Mesendoderm (in vitro differentiated cells): ENCODE results near the gene ROBO3.

Source experiments
- DNase-seq: peaks from one replicate; pipeline ENCODE4 v3.0.0; 2013
- H2AK5ac ChIP-seq: 2 replicates; pipeline ENCODE4 v1.6.1; 2013; ENCODE audit warnings: low read length, inconsistent platforms
- H2BK120ac ChIP-seq: 2 replicates; pipeline ENCODE4 v1.6.1; 2013; ENCODE audit warnings: low read depth, mild to moderate bottlenecking, low read length, moderate library complexity, mixed read lengths
- H2BK15ac ChIP-seq: replicated peaks from 2 replicates; pipeline ENCODE4 v1.6.1; 2013; ENCODE audit warnings: low read depth, mild to moderate bottlenecking, moderate library complexity
- H2BK5ac ChIP-seq: 2 replicates; pipeline ENCODE4 v1.6.1; 2013; ENCODE audit warnings: low read length, inconsistent platforms
- H3K18ac ChIP-seq: 2 replicates; pipeline ENCODE4 v1.6.1; 2013; ENCODE audit warnings: mild to moderate bottlenecking, low read length, mixed read lengths
- H3K23ac ChIP-seq: one replicate; pipeline ENCODE4 v1.6.1; 2013; ENCODE audit warnings: low read length
- H3K27ac ChIP-seq: 2 replicates; pipeline ENCODE4 v1.5.1; 2013; ENCODE audit warnings: low read depth, mild to moderate bottlenecking, inconsistent platforms, low read length, moderate library complexity
- H3K27me3 ChIP-seq: 2 replicates; pipeline ENCODE4 v1.6.1; 2013; ENCODE audit warnings: low read length, control low read depth, mild to moderate bottlenecking, inconsistent platforms; ENCODE audit not compliant: insufficient read depth, poor library complexity
- H3K36me3 ChIP-seq: 2 replicates; pipeline ENCODE4 v1.6.1; 2013; ENCODE audit warnings: low read length, inconsistent platforms; ENCODE audit not compliant: control insufficient read depth, insufficient read depth
- H3K4ac ChIP-seq: one replicate; pipeline ENCODE4 v1.6.1; 2013; ENCODE audit warnings: low read depth, mild to moderate bottlenecking, low read length, moderate library complexity
- H3K4me1 ChIP-seq: 2 replicates; pipeline ENCODE4 v1.6.1; 2013; ENCODE audit warnings: low read depth, low read length, inconsistent platforms; ENCODE audit not compliant: control insufficient read depth
- H3K4me2 ChIP-seq: 2 replicates; pipeline ENCODE4 v1.6.1; 2013; ENCODE audit warnings: low read length
- H3K4me3 ChIP-seq: 2 replicates; pipeline ENCODE4 v1.5.1; 2013; ENCODE audit warnings: mild to moderate bottlenecking, low read length
- H3K56ac ChIP-seq: one replicate; pipeline ENCODE4 v1.6.1; 2013; ENCODE audit warnings: low read length
- H3K79me1 ChIP-seq: 2 replicates; pipeline ENCODE4 v1.6.1; 2013; ENCODE audit warnings: low read length, inconsistent platforms
- H3K79me2 ChIP-seq: 2 replicates; pipeline ENCODE4 v1.6.1; 2013; ENCODE audit warnings: mild to moderate bottlenecking, low read length; ENCODE audit not compliant: control insufficient read depth, insufficient read depth
- H3K9ac ChIP-seq: 2 replicates; pipeline ENCODE4 v1.6.1; 2013; ENCODE audit warnings: low read length, inconsistent platforms
- H4K5ac ChIP-seq: one replicate; pipeline ENCODE4 v1.6.1; 2013; ENCODE audit warnings: low read length
- H4K8ac ChIP-seq: one replicate; pipeline ENCODE4 v1.6.1; 2013; ENCODE audit warnings: low read depth, mild to moderate bottlenecking, control low read depth, low read length, moderate library complexity
- WGBS: extraction: QIAGEN DNeasy Blood & Tissue Kit; methylation state at CpG from one replicate; pipeline ENCODE4 v1.1.7; 2013; ENCODE audit warnings: low lambda C conversion rate, missing lambda C conversion rate; ENCODE audit not compliant: insufficient coverage; ENCODE audit errors: extremely low coverage; 5-methylcytosine and 5-hydroxymethylcytosine counted together

ROBO3 gene

GRCh38 chr11:124930799-124931198 lies 65.6 kb downstream of the ROBO3 start:
- H2BK15ac ChIP-seq = no peak overlapping the region
- no peaks in the 10 kb centered on the region for H3K4me1 ChIP-seq
- no peaks in the 10 kb centered on the region for H3K79me2 ChIP-seq
- no peak overlapping the region for H2BK5ac ChIP-seq
- H2AK5ac ChIP-seq = no peak overlapping the region
- no peak overlapping the region for H4K8ac ChIP-seq
- H2BK120ac ChIP-seq = no peak overlapping the region
- H3K4me3 ChIP-seq = no peak overlapping the region
- H3K36me3 ChIP-seq = no peaks in the 10 kb centered on the region
- H3K23ac ChIP-seq = no peak overlapping the region
- H3K79me1 ChIP-seq = no peaks in the 10 kb centered on the region
- no peak overlapping the region for H3K56ac ChIP-seq
- no peak overlapping the region for H3K4ac ChIP-seq
- H3K9ac ChIP-seq = no peak overlapping the region
- no CpG with 5 or more reads among the region's 3 CpGs for WGBS
- no peak overlapping the region for H4K5ac ChIP-seq
- no peak overlapping the region for H3K4me2 ChIP-seq
- no peak overlapping the region for H3K18ac ChIP-seq
- DNase-seq = no peak
- H3K27me3 ChIP-seq = no peaks in the 10 kb centered on the region
- no peak overlapping the region for H3K27ac ChIP-seq
